ENCODE data around the gene FANCM.

The FANCM gene

GRCh38 chr14:45246151-45246550 is 110.4 kb downstream of the FANCM start:
- no peak for DNase-seq (ENCODE audit: low read depth)

- DNase-seq (ENCODE audit: low read depth) = no peak
Observed at GRCh38 chr14:45246691-45247090, 111.0 kb downstream of the FANCM start.

GRCh38 chr14:45247427-45247826 is 111.7 kb downstream of the FANCM start:
- no peak for DNase-seq (ENCODE audit: low read depth)

- DNase-seq (ENCODE audit: low read depth) = no peak
Observed at GRCh38 chr14:45249856-45250575, 114.3 kb downstream of the FANCM start.

Measured in stimulated activated CD8-positive, alpha-beta memory T cell treated with anti-CD3 and anti-CD28 coated beads, Interleukin-12 subunit alpha, Interleukin-12 subunit beta, amount 100 ng/mL, for 4 hours (primary cell).